GM19328 (cell line): ENCODE measurements around the gene CEP44.
A peak's percentile ranks its signal among the peaks of the same experiment; 100 is the strongest.
"Not testable (repeated sequence)": the region's sequence is repeated elsewhere in the genome, so short reads cannot be mapped to it uniquely, and the experiment has no call there.

Source experiments
- ATAC-seq: cut with Tn5 transposase; IDR thresholded peaks from one replicate; pipeline ENCODE4 v1.9.1; 2021; ENCODE audit warnings: mild to moderate bottlenecking, moderate library complexity; ENCODE audit not compliant: unreplicated experiment

Gene CEP44, protein sequence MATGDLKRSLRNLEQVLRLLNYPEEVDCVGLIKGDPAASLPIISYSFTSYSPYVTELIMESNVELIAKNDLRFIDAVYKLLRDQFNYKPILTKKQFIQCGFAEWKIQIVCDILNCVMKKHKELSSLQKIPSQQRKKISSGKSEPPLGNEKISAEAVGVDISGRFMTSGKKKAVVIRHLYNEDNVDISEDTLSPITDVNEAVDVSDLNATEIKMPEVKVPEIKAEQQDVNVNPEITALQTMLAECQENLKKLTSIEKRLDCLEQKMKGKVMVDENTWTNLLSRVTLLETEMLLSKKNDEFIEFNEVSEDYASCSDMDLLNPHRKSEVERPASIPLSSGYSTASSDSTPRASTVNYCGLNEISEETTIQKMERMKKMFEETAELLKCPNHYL

GRCh38 chr4:174283507-174284471 lies at the start of gene CEP44, which contains the start of gene FBXO8:
Gene CEP44, plus strand, starts transcription at chr4:174283911. Its CDS starts 15,211 bp downstream, at chr4:174299122.
Gene FBXO8, minus strand, starts transcription at chr4:174283667. Its CDS starts 20,575 bp downstream, at chr4:174263092.
- ATAC-seq = peak; percentile 57

DNA sequence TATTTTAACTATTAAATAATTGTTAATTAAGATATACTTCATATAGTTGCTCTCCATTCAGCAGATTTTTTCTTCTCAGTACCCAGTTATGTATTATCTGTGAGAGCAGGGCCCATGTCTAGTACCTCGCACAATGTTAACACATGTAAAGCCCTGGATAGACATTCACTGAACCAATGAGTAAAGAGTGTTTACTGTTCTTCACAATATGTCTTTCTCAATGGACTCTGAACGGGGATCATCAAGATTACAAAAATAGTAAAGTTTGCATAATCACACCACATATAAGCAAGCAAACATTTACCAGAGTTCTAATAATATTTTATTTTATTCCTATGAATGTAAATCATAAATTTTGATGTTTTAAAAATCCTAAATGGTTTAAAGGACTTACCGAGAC lies 47.4 kb upstream of the CEP44 start:
- no peak for ATAC-seq

DNA sequence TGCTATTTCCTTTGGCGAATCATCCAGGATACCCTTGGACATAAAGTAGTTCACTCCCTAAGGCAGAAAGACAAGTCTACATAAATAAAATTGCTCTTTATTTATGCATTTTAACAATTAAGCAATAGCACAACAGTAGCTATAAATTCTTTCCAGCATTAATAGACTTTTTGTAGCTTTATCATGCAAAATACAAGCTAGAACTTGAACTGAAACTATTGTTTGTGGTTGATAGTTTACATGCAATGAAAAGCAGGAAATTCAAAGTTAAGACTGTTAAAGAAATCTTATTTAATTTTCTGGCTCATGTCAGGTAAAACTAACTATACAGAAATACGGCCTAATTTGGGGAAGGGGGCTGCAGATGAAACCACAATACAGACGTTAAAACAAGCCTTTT lies 42.5 kb upstream of the CEP44 start:
- ATAC-seq = no peak

GRCh38 chr4:174244441-174244840 lies 39.3 kb upstream of the CEP44 start:
- ATAC-seq = no peak

DNA sequence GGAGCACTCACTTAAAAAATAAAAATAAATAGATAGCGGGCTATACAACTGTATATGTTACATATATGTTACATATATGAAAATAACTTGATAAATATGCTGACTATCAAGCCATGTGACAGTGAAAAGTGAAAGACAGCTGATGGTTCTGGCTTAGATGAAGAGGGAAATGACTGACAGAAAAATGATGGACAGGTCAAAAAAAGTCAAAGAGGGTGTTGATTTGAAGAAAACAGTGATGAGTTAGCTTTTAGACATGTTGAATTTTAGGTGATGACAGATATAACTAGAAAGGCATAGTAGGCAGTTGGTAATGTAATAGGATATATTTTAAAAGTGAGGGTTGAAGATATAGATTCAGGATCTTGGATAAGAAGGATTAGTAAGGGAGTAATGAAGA lies 38.0 kb upstream of the CEP44 start:
- ATAC-seq = no peak

DNA sequence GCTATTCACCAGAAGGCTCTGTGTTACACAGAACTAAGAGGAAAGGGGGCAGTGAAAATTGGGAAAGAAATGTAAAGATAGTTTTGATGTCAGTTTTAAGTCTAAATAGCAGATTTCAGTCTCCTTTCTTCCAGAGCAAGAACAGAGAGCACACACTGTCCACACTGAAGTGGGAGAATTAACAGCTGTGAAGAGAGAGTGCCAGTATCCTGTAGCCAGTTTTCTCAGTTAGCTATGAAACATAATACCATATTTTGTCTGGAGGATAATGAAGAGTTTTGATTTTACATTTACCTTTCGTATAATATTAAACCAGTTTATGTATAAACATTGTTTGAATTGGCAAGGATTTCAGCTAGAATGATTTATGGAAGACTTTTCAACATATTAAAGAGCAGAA lies 35.3 kb upstream of the CEP44 start:
- no peak for ATAC-seq

DNA sequence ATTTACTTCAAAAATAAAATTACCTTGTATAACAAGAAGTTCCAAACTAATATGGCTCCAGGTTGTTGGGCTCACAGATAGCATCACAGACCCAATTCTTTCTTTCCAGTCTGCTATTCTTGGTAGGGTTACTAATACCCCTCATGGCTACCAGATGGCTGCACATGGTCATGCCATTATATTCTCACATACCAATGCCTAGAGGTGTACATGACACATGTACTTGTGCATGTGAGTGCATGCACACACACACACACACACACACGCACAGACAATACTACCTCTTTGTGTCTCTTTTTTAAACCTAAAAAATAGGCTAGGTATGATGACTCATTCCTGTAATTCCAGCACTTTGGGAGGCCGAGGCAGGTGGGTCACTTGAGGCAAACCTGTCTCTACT lies 31.3 kb upstream of the CEP44 start:
- no peak for ATAC-seq

DNA sequence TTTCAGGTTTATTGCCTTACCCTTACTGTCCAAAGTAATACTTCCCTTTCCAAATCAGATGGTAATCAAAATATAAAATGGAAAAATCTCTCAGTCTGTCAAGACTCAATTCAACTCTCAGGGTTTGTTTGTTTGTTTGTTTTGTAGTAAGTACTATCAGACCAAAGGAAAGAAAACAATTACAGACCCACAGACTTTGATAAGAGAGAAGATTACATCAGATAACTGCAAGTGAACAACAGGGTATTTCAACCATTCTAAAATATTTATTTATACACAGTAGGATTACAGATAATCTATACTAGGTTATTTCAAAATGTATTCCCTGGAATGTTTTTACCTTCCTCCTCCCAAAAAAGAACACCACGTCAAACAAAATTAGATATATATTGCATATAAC lies 29.1 kb upstream of the CEP44 start:
- ATAC-seq = no peak

DNA sequence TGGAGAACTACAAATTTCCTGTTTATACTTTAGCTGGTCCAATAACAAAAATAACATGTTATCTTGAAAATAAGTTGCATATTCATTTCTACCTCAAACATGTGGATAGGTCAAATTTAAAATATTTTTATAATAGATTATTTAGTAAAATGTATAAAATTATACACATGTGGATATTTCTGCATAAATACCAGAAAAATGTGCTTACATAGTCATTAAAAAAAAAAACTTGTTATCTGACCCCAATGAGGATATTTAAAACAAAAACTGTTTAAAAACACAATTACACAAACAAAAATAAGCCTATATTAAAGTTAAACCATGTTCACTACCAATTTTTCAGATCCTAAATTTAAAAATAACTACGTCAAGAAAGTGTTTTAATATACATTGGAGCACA lies 28.3 kb upstream of the CEP44 start:
- ATAC-seq = no peak

DNA sequence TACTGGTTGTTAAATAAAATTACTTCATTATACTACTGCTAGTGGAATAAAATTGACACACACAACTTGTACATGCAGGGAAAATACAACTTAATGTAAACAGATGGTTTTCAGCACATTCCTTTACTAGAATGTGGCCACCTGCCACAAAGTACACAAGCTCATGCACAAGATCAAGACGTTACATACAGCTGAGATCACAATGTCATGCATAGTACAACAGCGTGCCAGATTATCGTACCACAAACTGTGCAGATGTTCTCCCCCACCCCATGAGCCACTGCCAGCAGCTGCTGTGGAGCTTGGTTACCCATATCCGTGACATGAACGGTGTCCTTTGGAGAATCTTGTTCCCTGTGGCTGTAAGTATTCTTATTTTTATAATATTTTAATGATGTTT lies 27.9 kb upstream of the CEP44 start:
- no peak for ATAC-seq

GRCh38 chr4:174256277-174256713 lies 27.4 kb upstream of the CEP44 start:
- ATAC-seq = no peak

DNA sequence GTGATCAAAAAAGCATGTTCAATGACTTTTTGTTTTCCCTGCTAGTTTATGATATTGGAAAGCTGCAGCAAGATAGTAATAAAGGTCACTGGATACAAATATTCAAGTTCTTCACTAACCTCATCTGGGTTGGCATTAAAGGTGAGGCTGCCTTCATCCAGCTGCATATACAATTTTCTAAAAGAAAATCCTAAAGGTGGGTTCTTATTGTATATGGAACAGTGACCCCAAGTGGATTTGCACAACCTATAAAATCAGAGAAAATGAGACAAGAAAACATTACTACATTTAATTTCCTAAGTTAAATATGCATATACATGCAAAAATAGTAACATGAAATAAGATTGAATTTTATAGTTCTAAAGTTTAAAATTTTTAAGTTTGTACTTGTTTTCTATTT lies 24.1 kb upstream of the CEP44 start:
- no peak for ATAC-seq

DNA sequence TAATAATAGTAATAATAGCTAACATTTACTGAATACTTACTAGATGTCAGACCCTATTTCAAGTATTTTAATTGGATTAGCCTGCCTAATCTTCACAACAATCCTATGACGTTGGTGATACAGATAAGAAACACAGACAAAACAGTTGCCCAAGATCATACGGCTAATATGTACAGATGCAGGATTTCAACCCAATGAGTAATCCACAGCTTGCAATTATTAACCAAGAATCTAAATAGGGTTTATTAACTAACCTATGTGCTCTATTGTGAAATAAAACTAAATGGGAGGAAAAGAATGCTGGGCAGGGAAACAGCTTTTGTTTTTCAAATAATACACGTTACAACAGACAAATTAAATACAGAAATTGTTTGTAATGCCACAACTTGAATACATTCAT lies 23.6 kb upstream of the CEP44 start:
- no peak for ATAC-seq

DNA sequence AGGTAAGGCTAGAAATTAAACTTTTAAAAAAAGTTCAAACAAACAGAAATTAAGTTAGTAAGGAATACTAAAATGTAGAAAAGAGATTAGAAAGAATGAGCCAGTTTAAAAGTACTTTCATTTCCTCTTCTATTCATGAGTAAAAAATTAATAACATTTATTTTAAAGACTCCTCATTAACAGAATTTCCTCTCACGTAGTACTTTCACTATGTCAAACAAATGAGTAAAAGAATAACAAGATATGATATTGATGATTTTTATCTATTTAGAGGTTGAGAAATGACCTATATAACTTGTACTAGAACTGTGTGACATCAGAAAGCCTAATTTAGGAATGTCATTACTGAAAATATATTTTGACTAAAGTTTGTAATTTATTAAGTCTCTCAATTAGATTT lies 22.3 kb upstream of the CEP44 start:
- ATAC-seq = not testable (repeated sequence)

DNA sequence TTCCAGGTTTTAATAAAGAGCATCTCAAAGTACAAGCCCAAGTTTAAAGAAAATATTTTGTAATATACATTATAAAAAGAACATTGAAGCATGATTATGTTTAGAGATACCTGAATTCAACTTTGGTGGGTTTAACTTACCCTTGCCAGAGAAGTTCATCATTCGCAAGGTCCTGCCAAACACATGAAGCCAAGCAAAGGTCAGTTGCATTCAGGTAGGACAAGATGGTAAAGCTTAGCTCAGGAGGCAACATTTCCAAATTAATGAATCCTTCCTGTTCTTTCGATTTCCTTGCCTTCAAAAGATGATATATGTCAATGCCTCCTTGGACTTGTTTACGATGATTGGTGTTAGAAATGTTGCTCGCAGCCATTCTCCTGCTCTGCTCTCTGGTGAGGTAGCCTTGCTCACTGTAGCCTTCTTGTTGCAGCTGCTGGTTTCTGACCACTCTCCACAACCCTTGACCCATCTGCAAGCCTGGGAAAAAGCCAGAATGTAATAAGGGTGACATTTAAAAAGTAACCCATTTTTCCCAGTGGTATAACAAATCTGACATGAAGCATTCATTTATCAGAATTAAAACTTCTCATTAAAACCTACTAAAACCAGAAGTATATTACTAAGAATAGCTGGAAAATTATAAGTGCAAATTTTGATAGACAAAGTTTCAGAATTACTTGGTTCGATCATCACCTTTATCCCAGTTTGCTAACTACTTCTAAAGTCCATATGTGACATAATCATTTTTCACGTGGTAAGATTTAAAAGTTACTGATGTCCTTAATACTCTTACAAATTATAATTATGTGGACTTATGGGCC lies 20.9 kb upstream of the CEP44 start:
- ATAC-seq = no peak

DNA sequence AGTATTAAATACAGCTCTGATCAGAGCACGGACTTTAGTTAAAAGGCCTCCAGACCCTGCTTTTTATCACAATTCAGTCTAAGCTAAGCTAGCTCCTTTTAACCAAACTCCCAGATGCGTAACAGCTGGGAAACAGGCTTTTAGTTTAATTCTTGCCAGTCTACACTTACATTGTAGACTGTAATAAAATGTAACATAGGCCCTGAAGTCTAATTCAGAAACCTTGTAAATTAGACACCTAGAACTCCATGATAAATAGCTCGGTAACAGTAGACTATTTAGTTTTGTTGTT lies 20.3 kb upstream of the CEP44 start:
- ATAC-seq = no peak

DNA sequence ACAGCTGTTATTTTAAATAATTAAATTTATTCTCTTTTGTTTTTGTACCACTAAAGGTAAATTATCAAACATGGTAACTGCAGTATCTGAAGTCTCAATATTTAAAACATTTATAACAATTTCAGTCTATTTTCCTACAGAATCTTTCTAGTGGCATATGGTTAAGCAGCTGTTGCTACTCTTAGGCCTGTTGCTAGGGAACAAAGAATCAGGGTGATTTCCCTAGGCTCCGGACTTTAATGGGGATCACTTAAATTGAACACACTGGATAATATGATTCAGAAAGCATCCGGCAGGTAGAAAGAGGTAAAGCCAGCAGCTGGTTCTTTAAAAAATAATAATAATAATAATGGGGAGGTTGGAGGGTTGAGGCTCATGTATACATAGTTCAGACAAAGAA lies 17.8 kb upstream of the CEP44 start:
- no peak for ATAC-seq

GRCh38 chr4:174266416-174266815 lies 17.3 kb upstream of the CEP44 start:
- no peak for ATAC-seq

DNA sequence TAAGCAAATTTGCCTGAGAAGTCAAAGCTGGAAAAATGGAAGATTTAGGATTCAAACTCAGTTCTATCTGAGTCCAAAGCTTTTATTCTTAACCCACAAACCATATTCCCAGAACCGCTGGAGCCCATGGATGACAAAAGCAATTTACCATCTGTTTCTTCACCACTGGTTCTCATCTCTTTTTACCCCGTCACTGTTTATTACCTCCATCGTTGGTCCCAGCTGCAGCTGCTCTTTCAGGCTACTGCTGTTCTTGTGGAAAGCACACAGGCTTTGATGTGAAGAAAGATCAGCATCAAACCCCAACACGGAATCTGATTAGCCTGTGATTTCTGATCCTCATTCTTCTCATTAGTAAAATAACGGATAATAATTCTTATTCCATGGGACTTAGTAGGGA lies 9.8 kb upstream of the CEP44 start:
- ATAC-seq = no peak

DNA sequence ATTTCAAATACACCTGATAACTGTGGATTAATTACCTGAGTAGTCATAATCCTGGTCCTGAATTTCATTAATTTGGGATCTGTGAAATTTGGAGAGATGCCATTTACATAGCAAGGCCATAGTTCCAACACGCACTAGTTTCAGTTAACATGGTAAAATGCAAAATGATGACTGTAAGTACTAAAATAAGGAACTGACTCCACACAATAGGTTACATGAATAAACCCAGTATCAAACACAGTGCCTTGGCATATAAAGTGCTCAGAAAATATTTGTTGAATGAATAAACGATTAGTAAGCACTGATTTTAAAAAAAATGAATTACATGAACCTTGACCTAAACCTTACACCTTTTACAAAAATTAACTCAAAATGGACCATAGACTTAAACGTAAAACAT lies 9.3 kb upstream of the CEP44 start:
- ATAC-seq = no peak

- no peak for ATAC-seq
Measured at GRCh38 chr4:174275101-174275500, 8.6 kb upstream of the CEP44 start.
